OCI-LY7 (cell line): ENCODE data around the gene PYGB. TPM values are rescaled to one million over a fixed set of nuclear protein-coding genes. Genes with fewer than 3 reads are reported as not detected.

ENCODE experiments used
- BruUV-seq: library from RNA; stranded (reverse); fragments of 400-500 nt; replicated peaks from 2 replicates; lab custom pipeline; 2021; lab: Mats Ljungman, UMichigan
- CTCF ChIA-PET: fragments of 300-600 bp; sonication (Branson Sonifier 250); formaldehyde crosslinking; loops from one replicate; lab custom pipeline; 2022; ENCODE audit warnings: antibody characterized with exemption; ENCODE audit not compliant: unreplicated experiment; lab: Charles Lee
- POLR2A ChIA-PET: fragments of 300-600 bp; sonication (Branson Sonifier 250); formaldehyde crosslinking; loops from one replicate; lab custom pipeline; 2022; ENCODE audit warnings: antibody characterized with exemption; lab: Charles Lee
- DNase-seq: peaks from one replicate; pipeline ENCODE4 v3.0.0-alpha.2; 2015; ENCODE audit warnings: low spot score
- H2AFZ ChIP-seq: fragments of 200-600 bp; sonication (generic), shearing (Covaris generic); 2 replicates; pipeline ENCODE4 v1.6.1; 2014; ENCODE audit warnings: mild to moderate bottlenecking, antibody characterized with exemption, low read length, moderate library complexity
- H3K27ac ChIP-seq: fragments of 200-600 bp; sonication (generic); 2 replicates; pipeline ENCODE4 v1.5.1; 2014; ENCODE audit warnings: mixed run types, low read depth, mild to moderate bottlenecking, moderate library complexity, low read length, inconsistent platforms; ENCODE audit not compliant: poor library complexity, severe bottlenecking
- H3K36me3 ChIP-seq: fragments of 200-600 bp; sonication (generic); 2 replicates; pipeline ENCODE4 v1.6.1; 2014; ENCODE audit warnings: mild to moderate bottlenecking, antibody characterized with exemption, low read length, moderate library complexity, mixed read lengths; ENCODE audit not compliant: insufficient read depth
- H3K4me1 ChIP-seq: fragments of 200-600 bp; sonication (generic); 2 replicates; pipeline ENCODE4 v1.5.1; 2014; ENCODE audit warnings: mild to moderate bottlenecking, low read length; ENCODE audit not compliant: insufficient read depth, poor library complexity, severe bottlenecking
- H3K4me2 ChIP-seq: fragments of 200-600 bp; sonication (generic); 2 replicates; pipeline ENCODE4 v1.6.1; 2014; ENCODE audit warnings: mild to moderate bottlenecking, low read length
- H3K4me3 ChIP-seq: fragments of 200-600 bp; sonication (generic); 2 replicates; pipeline ENCODE4 v1.5.1; 2014; ENCODE audit warnings: mild to moderate bottlenecking, low read depth, low read length; ENCODE audit not compliant: poor library complexity, severe bottlenecking
- H3K79me2 ChIP-seq: fragments of 200-600 bp; sonication (generic); 2 replicates; pipeline ENCODE4 v1.6.1; 2016; ENCODE audit warnings: low read depth, mild to moderate bottlenecking, low read length, moderate library complexity, mixed read lengths; ENCODE audit not compliant: insufficient read depth
- H3K9me2 ChIP-seq: fragments of 200-600 bp; sonication (generic); 2 replicates; pipeline ENCODE4 v1.6.1; 2016; ENCODE audit warnings: mild to moderate bottlenecking, low read length, mixed read lengths; ENCODE audit not compliant: insufficient read depth
- H3K9me3 ChIP-seq: fragments of 200-600 bp; sonication (generic); 2 replicates; pipeline ENCODE4 v1.6.1; 2014; ENCODE audit warnings: mild to moderate bottlenecking, mixed run types, low read length, mixed read lengths
- H4K20me1 ChIP-seq: fragments of 200-600 bp; sonication (generic); 2 replicates; pipeline ENCODE4 v1.6.1; 2014; ENCODE audit warnings: mild to moderate bottlenecking, antibody characterized with exemption, low read length, moderate library complexity, mixed read lengths; ENCODE audit not compliant: insufficient read depth
- EZH2phosphoT487 ChIP-seq: fragments of 200-600 bp; sonication (generic); IDR thresholded peaks from 2 replicates; pipeline ENCODE4 v1.6.1; 2018; ENCODE audit warnings: low read depth, borderline replicate concordance, mild to moderate bottlenecking, mixed run types, antibody characterized with exemption, low read length, moderate library complexity, mixed read lengths
- intact Hi-C: fragments of 100-400 bp; cut with micrococcal nuclease; formaldehyde crosslinking; loops from one replicate; pipeline ENCODE4 v1.10.0; 2022; ENCODE audit not compliant: unreplicated experiment
- total RNA-seq, 2 experiments: library from RNA; depleted of rRNA in 1 of 2; stranded (reverse); fragments of >200 nt in 1 of 2; shearing (Covaris generic) in 1 of 2; gene quantifications; 2 replicates each; pipeline ENCODE4 v1.2.3, GENCODE V29; 2014 to 2022
- TF ChIP-seq, protein P1 (sequence below): fragments of 200-600 bp; sonication (generic); conservative IDR thresholded peaks from 2 replicates; pipeline ENCODE4 v1.5.1; 2014; ENCODE audit warnings: mild to moderate bottlenecking, antibody characterized with exemption, low read length, moderate library complexity, mixed read lengths

Gene PYGB
- total RNA-seq, 2 experiments from 2014 or later, result 4.9 to 7.0 TPM

DNA sequence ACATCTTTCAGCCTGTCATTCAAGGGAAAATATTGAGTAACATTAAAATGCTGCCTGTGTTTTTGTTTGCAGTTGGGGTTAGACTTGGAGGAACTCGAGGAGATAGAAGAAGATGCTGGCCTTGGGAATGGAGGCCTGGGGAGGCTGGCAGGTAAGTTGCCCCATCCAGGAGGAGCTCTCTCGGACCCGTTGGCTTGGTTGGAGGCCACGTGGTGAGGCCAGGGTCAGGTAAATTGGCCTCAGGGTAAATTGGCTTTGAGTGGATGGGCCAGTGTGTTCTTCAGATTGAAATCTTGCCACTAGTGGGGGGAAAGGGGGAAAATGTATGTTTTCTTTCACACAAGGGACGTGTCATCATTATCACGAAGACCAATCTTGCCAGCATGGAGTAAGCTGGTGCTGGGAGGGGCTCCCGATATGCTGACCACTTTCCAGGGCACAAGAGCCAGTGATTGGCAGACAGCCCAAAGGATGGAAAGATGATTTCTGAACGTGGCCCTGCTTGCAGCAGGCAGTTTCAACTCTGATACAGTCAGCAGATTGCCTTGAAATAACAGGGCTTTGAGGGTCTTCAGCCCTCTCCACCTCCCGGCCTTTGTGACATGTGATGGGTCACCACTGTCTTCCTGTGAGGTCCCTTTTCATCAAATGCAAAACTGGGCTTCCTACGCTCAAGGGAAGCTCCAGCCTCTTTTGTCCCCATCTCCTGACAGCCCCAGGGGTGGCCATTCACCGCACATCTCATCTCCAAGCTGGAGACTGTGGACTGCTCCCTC, 21.4 kb downstream of the PYGB start:
- Histone ChIP-seq H3K4me1 (no peaks in the 10 kb centered on the region), H3K9me3 (no peaks in the 10 kb centered on the region), H3K36me3 (0 out of 2 replicates have a peak, but pooled peaks cover 3% of the 10 kb centered on the region), H3K4me2 (no peak overlapping the region), H4K20me1 (peaks cover 7% of the 10 kb centered on the region; the same call in 1 of the 2 replicates), H3K79me2 (no peaks in the 10 kb centered on the region), H3K4me3 (no peak overlapping the region), H2AFZ (no peak overlapping the region), H3K9me2 (no peaks in the 10 kb centered on the region), H3K27ac (no peak overlapping the region)
- ChIA-PET POLR2A (no interaction called here), CTCF (no interaction called here)
- BruUV-seq, result no TSS peak
- DNase-seq, result no peak
- TF ChIP-seq, protein P1, sequence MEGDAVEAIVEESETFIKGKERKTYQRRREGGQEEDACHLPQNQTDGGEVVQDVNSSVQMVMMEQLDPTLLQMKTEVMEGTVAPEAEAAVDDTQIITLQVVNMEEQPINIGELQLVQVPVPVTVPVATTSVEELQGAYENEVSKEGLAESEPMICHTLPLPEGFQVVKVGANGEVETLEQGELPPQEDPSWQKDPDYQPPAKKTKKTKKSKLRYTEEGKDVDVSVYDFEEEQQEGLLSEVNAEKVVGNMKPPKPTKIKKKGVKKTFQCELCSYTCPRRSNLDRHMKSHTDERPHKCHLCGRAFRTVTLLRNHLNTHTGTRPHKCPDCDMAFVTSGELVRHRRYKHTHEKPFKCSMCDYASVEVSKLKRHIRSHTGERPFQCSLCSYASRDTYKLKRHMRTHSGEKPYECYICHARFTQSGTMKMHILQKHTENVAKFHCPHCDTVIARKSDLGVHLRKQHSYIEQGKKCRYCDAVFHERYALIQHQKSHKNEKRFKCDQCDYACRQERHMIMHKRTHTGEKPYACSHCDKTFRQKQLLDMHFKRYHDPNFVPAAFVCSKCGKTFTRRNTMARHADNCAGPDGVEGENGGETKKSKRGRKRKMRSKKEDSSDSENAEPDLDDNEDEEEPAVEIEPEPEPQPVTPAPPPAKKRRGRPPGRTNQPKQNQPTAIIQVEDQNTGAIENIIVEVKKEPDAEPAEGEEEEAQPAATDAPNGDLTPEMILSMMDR, result no peak
- no peak for TF ChIP-seq EZH2phosphoT487
- intact Hi-C loops, result no loop called here

DNA sequence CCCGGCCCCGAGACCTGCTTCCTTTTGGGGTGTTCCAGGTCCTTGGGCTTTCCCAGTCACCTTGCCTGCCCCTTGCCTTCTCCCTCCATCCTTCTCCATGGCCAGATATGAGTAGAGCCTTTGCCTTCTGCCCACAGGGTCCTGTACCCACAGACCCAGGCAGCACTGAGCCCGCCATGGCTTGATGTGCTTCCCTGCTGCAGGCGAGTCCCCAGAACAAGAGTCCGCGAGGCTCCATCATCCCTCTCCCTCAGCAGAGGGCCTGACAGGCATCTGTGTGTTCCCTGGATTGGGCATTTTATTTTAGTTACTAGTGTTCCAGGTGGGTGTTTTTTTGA, 21.9 kb downstream of the PYGB start:
- 0 out of 2 replicates have a peak, but pooled peaks cover 3% of the 10 kb centered on the region for H3K36me3 ChIP-seq

More for the DNA sequence above, 21.9 kb downstream of the PYGB start:
- no peaks in the 10 kb centered on the region for H3K9me3 ChIP-seq
- no peak overlapping the region for H3K4me2 ChIP-seq
- no peak overlapping the region for H2AFZ ChIP-seq
- H3K27ac ChIP-seq, result no peak overlapping the region
- H3K79me2 ChIP-seq, result no peaks in the 10 kb centered on the region
- intact Hi-C loops, result no loop called here
- H3K4me1 ChIP-seq, result no peaks in the 10 kb centered on the region
- no peaks in the 10 kb centered on the region for H3K9me2 ChIP-seq
- ChIA-PET POLR2A (interaction anchor here (1.5 kb wide), 1 partner anchor 16 kb away, joined by 4 read pairs; no protein-coding TSS in a partner anchor), CTCF (no interaction called here)
- peaks cover 7% of the 10 kb centered on the region; the same call in 1 of the 2 replicates for H4K20me1 ChIP-seq
- H3K4me3 ChIP-seq, result no peak overlapping the region
- no TSS peak for BruUV-seq
- TF ChIP-seq, protein P1, result no peak
- no peak for TF ChIP-seq EZH2phosphoT487
- DNase-seq, result no peak
